ENCODE results near the gene TNK2. TPM values are rescaled to one million over a fixed set of nuclear protein-coding genes. Genes with fewer than 3 reads are reported as not detected.
A peak's percentile ranks its signal among the peaks of the same experiment; 100 is the strongest.

Gene TNK2
- total and polyA plus RNA-seq, 2 of the 13 experiments (the other 11 are each of a cell fraction or from before 2014, with no cell fraction given), result 4.6 to 5.8 TPM

DNA sequence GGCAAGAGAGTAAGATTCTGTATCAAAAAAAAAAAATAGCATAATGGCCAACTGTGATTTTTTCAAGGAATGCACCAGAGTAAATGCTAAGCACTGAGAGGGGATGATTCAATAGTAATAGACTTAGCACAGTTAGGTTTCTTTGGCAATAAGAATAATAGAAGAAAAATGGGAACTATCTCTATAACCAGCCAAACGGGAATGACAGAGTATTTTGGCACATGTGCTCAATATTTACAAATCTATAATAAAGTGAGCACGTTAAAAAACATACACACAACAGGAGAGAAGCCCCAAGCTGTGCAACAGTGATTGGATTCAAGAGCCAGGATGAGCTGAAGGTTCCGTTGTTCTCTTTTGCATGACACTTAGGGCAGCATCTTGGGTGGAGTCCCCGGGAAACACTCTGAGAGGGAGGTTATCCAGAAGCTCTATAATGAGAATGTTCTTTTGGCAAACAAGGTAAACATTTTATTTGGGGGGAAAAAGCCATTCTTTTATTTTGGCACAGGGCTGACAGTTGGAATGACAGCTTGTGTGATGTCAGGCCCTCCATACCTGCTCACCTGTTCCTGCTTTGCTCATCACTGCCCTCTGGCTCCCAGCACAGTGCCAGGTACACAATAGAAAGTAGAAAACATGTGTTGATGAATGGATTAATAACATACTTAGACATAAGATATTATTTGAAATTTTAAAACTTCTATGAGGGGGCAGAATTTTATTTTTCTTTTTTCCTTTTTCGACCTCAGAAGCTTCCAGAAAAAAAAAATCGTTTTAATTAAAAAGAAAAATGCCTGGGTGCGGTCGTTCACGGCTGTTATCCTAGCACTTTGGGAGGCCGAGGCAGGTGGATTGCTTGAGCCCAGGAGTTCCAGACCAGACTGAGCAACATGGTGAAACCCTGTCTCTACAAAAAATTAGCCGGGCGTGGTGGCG is 52.6 kb downstream of the TNK2 start:
- TF ChIP-seq, protein P1, sequence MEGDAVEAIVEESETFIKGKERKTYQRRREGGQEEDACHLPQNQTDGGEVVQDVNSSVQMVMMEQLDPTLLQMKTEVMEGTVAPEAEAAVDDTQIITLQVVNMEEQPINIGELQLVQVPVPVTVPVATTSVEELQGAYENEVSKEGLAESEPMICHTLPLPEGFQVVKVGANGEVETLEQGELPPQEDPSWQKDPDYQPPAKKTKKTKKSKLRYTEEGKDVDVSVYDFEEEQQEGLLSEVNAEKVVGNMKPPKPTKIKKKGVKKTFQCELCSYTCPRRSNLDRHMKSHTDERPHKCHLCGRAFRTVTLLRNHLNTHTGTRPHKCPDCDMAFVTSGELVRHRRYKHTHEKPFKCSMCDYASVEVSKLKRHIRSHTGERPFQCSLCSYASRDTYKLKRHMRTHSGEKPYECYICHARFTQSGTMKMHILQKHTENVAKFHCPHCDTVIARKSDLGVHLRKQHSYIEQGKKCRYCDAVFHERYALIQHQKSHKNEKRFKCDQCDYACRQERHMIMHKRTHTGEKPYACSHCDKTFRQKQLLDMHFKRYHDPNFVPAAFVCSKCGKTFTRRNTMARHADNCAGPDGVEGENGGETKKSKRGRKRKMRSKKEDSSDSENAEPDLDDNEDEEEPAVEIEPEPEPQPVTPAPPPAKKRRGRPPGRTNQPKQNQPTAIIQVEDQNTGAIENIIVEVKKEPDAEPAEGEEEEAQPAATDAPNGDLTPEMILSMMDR (CRISPR knock-in tag; IDR thresholded peaks at IDR 0.05), result peak; percentile 17; the same call in 1 of the 2 replicates
- no peak for TF ChIP-seq ZNF235 (CRISPR knock-in tag; IDR thresholded peaks at IDR 0.05; ENCODE audit: borderline replicate concordance)
- Histone ChIP-seq H3K79me2 (ENCODE audit: insufficient read depth, low read length) (no peaks in the 10 kb centered on the region), H4K20me1 (ENCODE audit: insufficient read depth, low read length) (no peaks in the 10 kb centered on the region), H2AFZ (ENCODE audit: low read length) (no peak overlapping the region), H3K4me3 (replicated peaks in 1 of 3; ENCODE audit: insufficient read depth in 1 of 3, low read depth in 2 of 3, low read length in 3 of 3) (no peak overlapping the region), H3K36me3 (replicated peaks in 1 of 2; ENCODE audit: control insufficient read depth in 1 of 2, insufficient read depth in 2 of 2, low read length in 2 of 2) (no peaks in the 10 kb centered on the region), H3K4me1 (ENCODE audit: insufficient read depth, low read length) (peaks cover 26% of the 10 kb centered on the region), H3K9me3 (ENCODE audit: low read length) (no peaks in the 10 kb centered on the region), H3K4me2 (ENCODE audit: low read depth, low read length) (no peak overlapping the region), H3K27ac (ENCODE audit: extremely low read length, insufficient read depth, low read length) (no peak overlapping the region), H3K27me3 (ENCODE audit: control insufficient read depth in 1 of 2, insufficient read depth in 2 of 2, low read length in 2 of 2) (peaks cover 2 to 48% of the 10 kb centered on the region in 2 experiments), H3K9ac (ENCODE audit: insufficient read depth, low read depth, low read length) (no peak overlapping the region)
- ATAC-seq (no peak), DNase-seq (ENCODE audit: low spot score) (no peak), FAIRE-seq (no peak)
- in situ Hi-C loops (cut with HindIII; ENCODE audit: extremely low pct_ligation_motif_present, low pct_unique_long_range_greater_than_20kb) (loop anchor here (5.0 to 10.0 kb wide), 2 partner anchors 37 to 59 kb away; no protein-coding TSS in a partner anchor), intact Hi-C loops (cut with micrococcal nuclease; ENCODE audit: unreplicated experiment) (no loop called here)
- BruUV-seq (replicated peaks), result no TSS peak
- WGBS (ENCODE audit: low lambda C conversion rate), result 51% methylated on average over 13 of the region's 13 CpGs
- ChIA-PET POLR2A (no interaction called here), CTCF (ENCODE audit: low intra/inter-chr PET ratio, low total read pairs) (no interaction called here)

DNA sequence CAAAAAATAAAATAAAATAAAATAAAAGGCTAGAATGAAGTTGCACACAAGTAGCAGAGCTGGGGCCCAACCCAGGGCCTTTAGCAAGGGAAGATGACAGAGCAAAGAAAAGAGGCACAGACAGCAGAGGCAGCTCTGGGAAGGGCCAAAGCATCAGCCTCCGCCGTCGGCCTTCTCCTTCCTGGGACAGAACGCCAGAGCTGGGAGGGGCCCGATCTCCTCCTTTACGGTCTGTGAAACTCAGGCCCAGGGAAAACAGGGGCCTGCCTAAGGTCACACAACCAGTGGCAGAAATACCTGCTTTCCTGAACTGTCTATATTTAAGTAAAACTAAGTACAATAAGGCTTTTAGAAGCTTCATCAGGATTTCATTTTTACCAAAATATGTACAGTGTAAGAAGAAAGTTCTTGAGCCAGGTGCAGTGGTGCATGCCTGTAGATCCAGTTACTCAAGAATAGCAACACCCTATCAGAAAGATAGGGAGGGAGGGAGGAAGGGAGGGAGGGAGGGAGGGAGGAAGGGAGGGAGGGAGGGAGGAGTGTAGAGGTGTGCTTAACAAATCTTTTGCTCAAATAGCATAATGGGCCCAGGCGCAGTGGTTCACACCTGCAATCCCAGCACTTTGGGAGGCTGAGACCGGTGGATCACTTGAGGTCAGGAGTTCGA is 53.6 kb downstream of the TNK2 start:
- TF ChIP-seq SOX5 (CRISPR knock-in tag; IDR thresholded peaks at IDR 0.05; ENCODE audit: borderline replicate concordance) (no peak), ZC3H13 (CRISPR knock-in tag; IDR thresholded peaks at IDR 0.05) (no peak)
- TF ChIP-seq, protein P2, sequence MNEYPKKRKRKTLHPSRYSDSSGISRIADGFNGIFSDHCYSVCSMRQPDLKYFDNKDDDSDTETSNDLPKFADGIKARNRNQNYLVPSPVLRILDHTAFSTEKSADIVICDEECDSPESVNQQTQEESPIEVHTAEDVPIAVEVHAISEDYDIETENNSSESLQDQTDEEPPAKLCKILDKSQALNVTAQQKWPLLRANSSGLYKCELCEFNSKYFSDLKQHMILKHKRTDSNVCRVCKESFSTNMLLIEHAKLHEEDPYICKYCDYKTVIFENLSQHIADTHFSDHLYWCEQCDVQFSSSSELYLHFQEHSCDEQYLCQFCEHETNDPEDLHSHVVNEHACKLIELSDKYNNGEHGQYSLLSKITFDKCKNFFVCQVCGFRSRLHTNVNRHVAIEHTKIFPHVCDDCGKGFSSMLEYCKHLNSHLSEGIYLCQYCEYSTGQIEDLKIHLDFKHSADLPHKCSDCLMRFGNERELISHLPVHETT (CRISPR knock-in tag; conservative IDR thresholded peaks at IDR 0.05), result no peak
- in situ Hi-C loops (cut with HindIII; ENCODE audit: extremely low pct_ligation_motif_present, low pct_unique_long_range_greater_than_20kb), result loop anchor here (5.0 to 10.0 kb wide), 2 partner anchors 38 to 60 kb away; no protein-coding TSS in a partner anchor

More for the DNA sequence above, 53.6 kb downstream of the TNK2 start:
- DNase-seq (ENCODE audit: low spot score) (no peak), ATAC-seq (no peak), FAIRE-seq (no peak)
- no peak overlapping the region for H3K9ac ChIP-seq (ENCODE audit: insufficient read depth, low read depth, low read length)
- H3K4me3 ChIP-seq (replicated peaks in 1 of 3; ENCODE audit: insufficient read depth in 1 of 3, low read depth in 2 of 3, low read length in 3 of 3), result no peak overlapping the region
- no peaks in the 10 kb centered on the region for H3K36me3 ChIP-seq (replicated peaks in 1 of 2; ENCODE audit: control insufficient read depth in 1 of 2, insufficient read depth in 2 of 2, low read length in 2 of 2)
- intact Hi-C loops (cut with micrococcal nuclease; ENCODE audit: unreplicated experiment), result no loop called here
- no peak overlapping the region for H2AFZ ChIP-seq (ENCODE audit: low read length)
- H3K4me2 ChIP-seq (ENCODE audit: low read depth, low read length), result no peak overlapping the region
- peaks cover 28% of the 10 kb centered on the region for H3K4me1 ChIP-seq (ENCODE audit: insufficient read depth, low read length)
- WGBS (ENCODE audit: low lambda C conversion rate), result 35% methylated on average over 9 of the region's 9 CpGs
- ChIA-PET CTCF (ENCODE audit: low intra/inter-chr PET ratio, low total read pairs) (no interaction called here), POLR2A (no interaction called here)
- no peaks in the 10 kb centered on the region for H3K79me2 ChIP-seq (ENCODE audit: insufficient read depth, low read length)
- no peak overlapping the region for H3K27ac ChIP-seq (ENCODE audit: extremely low read length, insufficient read depth, low read length)
- H4K20me1 ChIP-seq (ENCODE audit: insufficient read depth, low read length), result no peaks in the 10 kb centered on the region
- no peaks in the 10 kb centered on the region for H3K9me3 ChIP-seq (ENCODE audit: low read length)
- BruUV-seq (replicated peaks), result no TSS peak
- peaks cover 2 to 39% of the 10 kb centered on the region in 2 experiments; a peak in 4 of 5 replicates for H3K27me3 ChIP-seq (ENCODE audit: control insufficient read depth in 1 of 2, insufficient read depth in 2 of 2, low read length in 2 of 2)
